Activated CD4-positive, alpha-beta memory T cell treated with anti-CD3 and anti-CD28 coated beads for 36 hours (primary cell): ENCODE data around the gene G6PC2. TPM values are rescaled to one million over a fixed set of nuclear protein-coding genes. Genes with fewer than 3 reads are reported as not detected.

ENCODE experiments used
- CTCF ChIA-PET: fragments of 350-600 bp; sonication (Branson Sonifier 250); formaldehyde crosslinking; loops from one replicate; lab custom pipeline; 2021; ENCODE audit warnings: antibody characterized with exemption, inconsistent platforms; lab: Charles Lee
- POLR2A ChIA-PET: fragments of 350-600 bp; sonication (Branson Sonifier 250); formaldehyde crosslinking; loops from one replicate; lab custom pipeline; 2021; ENCODE audit warnings: antibody characterized with exemption; lab: Charles Lee
- DNase-seq: peaks from one replicate; pipeline ENCODE4 v3.0.0-alpha.2; 2020
- H3K27ac Mint-ChIP-seq: one replicate; pipeline ENCODE4 v1.8.0; 2021; ENCODE audit warnings: mixed read lengths
- H3K27me3 Mint-ChIP-seq: one replicate; pipeline ENCODE4 v1.8.0; 2021; ENCODE audit warnings: mixed read lengths
- H3K36me3 Mint-ChIP-seq: one replicate; pipeline ENCODE4 v1.8.0; 2021; ENCODE audit warnings: mixed read lengths
- H3K4me1 Mint-ChIP-seq: one replicate; pipeline ENCODE4 v1.8.0; 2021; ENCODE audit warnings: low read depth, mixed read lengths
- H3K4me3 Mint-ChIP-seq: one replicate; pipeline ENCODE4 v1.8.0; 2021; ENCODE audit warnings: mild to moderate bottlenecking, mixed read lengths
- H3K9me3 Mint-ChIP-seq: one replicate; pipeline ENCODE4 v1.8.0; 2021; ENCODE audit warnings: mixed read lengths
- intact Hi-C: fragments of 100-400 bp; cut with micrococcal nuclease; formaldehyde crosslinking; loops from one replicate; pipeline ENCODE4 v1.15.1; 2023
- total RNA-seq, 2 experiments: library from RNA; stranded (reverse); gene quantifications; one replicate each; pipeline ENCODE4 v1.2.3, GENCODE V29; 2021

The G6PC2 gene
- total RNA-seq, 2 experiments from 2014 or later: not detected

DNA sequence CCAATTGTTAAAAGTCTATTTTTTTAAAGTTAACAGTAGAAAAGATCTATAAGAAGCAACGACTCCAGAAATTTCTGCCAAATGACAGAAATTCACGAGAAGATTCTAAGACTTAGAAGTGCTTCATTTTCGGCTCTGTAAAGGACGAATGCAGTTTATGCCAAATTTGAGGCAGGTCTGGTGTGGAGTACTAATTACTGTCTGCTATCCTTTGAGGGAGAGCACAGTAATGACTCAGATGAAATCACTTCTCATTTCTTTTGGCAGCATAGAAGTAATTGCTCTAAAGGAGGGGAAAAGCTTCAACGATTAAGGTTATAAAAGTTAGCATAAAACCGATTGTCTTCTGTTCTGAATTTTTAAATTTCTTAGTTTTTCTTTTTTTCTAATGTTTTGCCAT, 11.4 kb downstream of the G6PC2 start:
- peaks cover 30% of the 10 kb centered on the region for H3K27me3 Mint-ChIP-seq
- CTCF ChIA-PET: interaction anchor here (1.0 to 1.1 kb wide), 2 partner anchors 566 to 794 kb away, joined by 3 to 4 read pairs; no protein-coding TSS in a partner anchor

DNA sequence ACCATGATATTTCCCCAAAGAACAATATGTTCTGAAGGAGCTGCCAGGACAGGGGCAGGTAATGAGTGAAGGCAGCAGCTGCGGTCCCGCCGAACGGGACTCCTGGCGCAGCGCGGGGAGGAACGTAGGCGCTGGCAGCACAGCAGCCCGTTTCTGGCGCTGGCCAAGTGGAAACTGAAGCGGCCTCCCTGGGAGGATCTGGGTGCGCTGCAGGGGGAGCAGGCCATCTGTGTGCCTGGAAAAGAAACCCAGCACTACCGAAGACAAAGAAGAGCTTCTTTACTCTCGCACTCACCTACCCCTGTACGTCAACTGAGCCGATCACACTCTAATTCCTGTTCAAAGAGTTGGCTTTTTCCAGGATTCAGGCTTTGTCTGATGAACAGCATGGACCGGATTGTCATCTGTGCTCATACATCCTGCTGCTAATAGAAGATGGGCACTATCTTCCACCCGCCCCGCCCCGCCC, 11.8 kb downstream of the G6PC2 start:
- Mint-ChIP-seq H3K27me3 (peaks cover 30% of the 10 kb centered on the region), H3K36me3 (peaks cover 3% of the 10 kb centered on the region), H3K9me3 (peaks cover 14% of the 10 kb centered on the region), H3K4me3 (peak overlapping the region; percentile 38), H3K27ac (no peak overlapping the region), H3K4me1 (peaks cover 12% of the 10 kb centered on the region)
- ChIA-PET POLR2A (no interaction called here), CTCF (interaction anchor here (1.0 to 1.1 kb wide), 2 partner anchors 567 to 794 kb away, joined by 3 to 4 read pairs; no protein-coding TSS in a partner anchor)
- DNase-seq: no peak
- intact Hi-C loops: no loop called here

More for the DNA sequence above, 11.4 kb downstream of the G6PC2 start:
- no peak for DNase-seq
- Mint-ChIP-seq H3K36me3 (peaks cover 3% of the 10 kb centered on the region), H3K27ac (no peak overlapping the region), H3K4me3 (peak overlapping the region; percentile 38), H3K4me1 (peaks cover 12% of the 10 kb centered on the region), H3K9me3 (peaks cover 14% of the 10 kb centered on the region)
- POLR2A ChIA-PET: no interaction called here
- intact Hi-C loops: no loop called here

DNA sequence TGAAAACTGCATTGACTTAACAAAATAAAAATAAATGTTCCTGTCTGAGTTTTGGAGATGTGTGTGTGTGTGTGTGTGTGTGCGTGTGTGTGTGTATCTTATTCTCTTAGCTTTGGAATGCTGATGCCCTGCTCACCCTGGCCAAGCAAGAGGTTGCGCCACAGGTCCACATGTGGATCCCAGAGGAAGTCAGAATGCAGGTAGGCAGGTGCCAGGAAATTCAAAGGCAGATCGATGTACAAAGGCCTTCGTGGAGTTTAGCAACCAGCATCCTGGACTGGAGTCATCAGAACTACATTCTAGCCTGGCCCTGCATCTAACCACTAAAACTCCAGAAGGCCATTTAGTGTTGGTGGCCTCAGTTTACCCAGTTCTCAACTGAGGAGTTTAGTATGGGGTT, 12.4 kb downstream of the G6PC2 start:
- H3K27me3 Mint-ChIP-seq: peaks cover 30% of the 10 kb centered on the region
- no peak for DNase-seq
- intact Hi-C loops: no loop called here
- peaks cover 3% of the 10 kb centered on the region for H3K36me3 Mint-ChIP-seq
- peaks cover 12% of the 10 kb centered on the region for H3K4me1 Mint-ChIP-seq
- ChIA-PET CTCF (interaction anchor here (1.1 kb wide), 1 partner anchor 795 kb away, joined by 3 read pairs; no protein-coding TSS in a partner anchor), POLR2A (no interaction called here)
- H3K9me3 Mint-ChIP-seq: peaks cover 14% of the 10 kb centered on the region
- no peak overlapping the region for H3K27ac Mint-ChIP-seq
- no peak overlapping the region for H3K4me3 Mint-ChIP-seq

DNA sequence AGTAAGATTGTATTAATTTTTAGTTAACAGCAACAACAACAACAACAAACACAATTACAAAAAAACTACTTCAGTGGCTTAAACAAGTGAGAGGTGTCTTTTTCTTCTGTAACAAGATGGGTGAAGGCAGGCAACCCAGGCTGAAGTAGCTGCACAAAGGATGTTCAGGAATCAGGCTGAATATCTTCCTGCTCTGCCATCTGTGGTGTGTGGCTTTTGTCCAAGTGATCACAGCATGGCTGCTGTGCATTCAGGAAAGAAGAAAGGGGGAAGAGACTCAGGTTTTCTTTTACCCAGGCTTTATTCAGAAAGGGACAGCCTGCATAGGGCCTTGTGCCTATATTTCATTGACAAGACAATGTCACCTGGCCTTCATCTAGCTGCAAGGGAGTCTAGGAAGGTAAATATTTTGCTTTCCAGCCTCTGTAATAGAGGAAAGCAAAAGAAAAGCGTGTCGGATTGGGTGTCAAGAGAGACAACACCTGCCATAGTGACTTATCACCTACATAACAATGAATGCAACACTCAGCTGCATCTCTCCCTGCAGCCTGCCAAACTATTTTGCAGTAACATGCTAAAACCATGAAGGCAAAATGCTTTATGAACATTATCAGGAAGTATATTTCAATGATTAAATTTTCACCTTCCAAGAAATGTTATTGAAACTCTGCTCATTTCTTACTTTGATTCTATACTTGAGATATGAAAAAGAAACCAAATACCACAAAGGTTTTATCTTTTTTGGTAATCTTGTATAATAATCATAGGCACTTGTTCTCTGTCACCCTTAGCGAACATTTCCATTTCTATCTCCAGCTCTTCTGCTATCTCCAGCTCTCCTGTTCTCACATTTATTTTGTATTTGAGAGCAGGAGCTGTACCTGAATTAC, 14.6 kb downstream of the G6PC2 start:
- no peak overlapping the region for H3K4me3 Mint-ChIP-seq
- DNase-seq: no peak
- peaks cover 14% of the 10 kb centered on the region for H3K9me3 Mint-ChIP-seq
- peaks cover 14% of the 10 kb centered on the region for H3K4me1 Mint-ChIP-seq
- peaks cover 33% of the 10 kb centered on the region for H3K27me3 Mint-ChIP-seq
- no peak overlapping the region for H3K27ac Mint-ChIP-seq
- ChIA-PET POLR2A (interaction anchor here (0.7 kb wide), 1 partner anchor 223 kb away, joined by 3 read pairs; no protein-coding TSS in a partner anchor), CTCF (interaction anchor here (0.8 to 1.0 kb wide), 2 partner anchors 142 to 569 kb away, joined by 3 to 8 read pairs; no protein-coding TSS in a partner anchor)
- intact Hi-C loops: loop anchor here (1.0 kb wide), 1 partner anchor 425 kb away; no protein-coding TSS in a partner anchor
- H3K36me3 Mint-ChIP-seq: peaks cover 3% of the 10 kb centered on the region

- ChIA-PET CTCF (interaction anchor here (0.8 to 1.0 kb wide), 2 partner anchors 143 to 569 kb away, joined by 3 to 8 read pairs; no protein-coding TSS in a partner anchor), POLR2A (interaction anchor here (0.7 kb wide), 1 partner anchor 224 kb away, joined by 3 read pairs; no protein-coding TSS in a partner anchor)
- intact Hi-C loops: loop anchor here (1.0 kb wide), 1 partner anchor 426 kb away; no protein-coding TSS in a partner anchor
- H3K4me3 Mint-ChIP-seq: no peak overlapping the region
- peaks cover 14% of the 10 kb centered on the region for H3K9me3 Mint-ChIP-seq
- H3K36me3 Mint-ChIP-seq: peaks cover 3% of the 10 kb centered on the region
- peaks cover 35% of the 10 kb centered on the region for H3K27me3 Mint-ChIP-seq
- H3K27ac Mint-ChIP-seq: no peak overlapping the region
- H3K4me1 Mint-ChIP-seq: peaks cover 14% of the 10 kb centered on the region
- no peak for DNase-seq
Measured at GRCh38 chr2:168916331-168916675, 15.2 kb downstream of the G6PC2 start.

- intact Hi-C loops: loop anchor here (1.0 to 10.0 kb wide), 3 partner anchors 147 to 574 kb away; no protein-coding TSS in a partner anchor
- Mint-ChIP-seq H3K9me3 (peaks cover 6% of the 10 kb centered on the region), H3K27me3 (peaks cover 19% of the 10 kb centered on the region), H3K4me3 (no peak overlapping the region), H3K27ac (no peak overlapping the region), H3K4me1 (peaks cover 8% of the 10 kb centered on the region), H3K36me3 (no peaks in the 10 kb centered on the region)
- ChIA-PET CTCF (interaction anchor here (0.7 to 3.0 kb wide), 18 partner anchors 11 to 1018 kb away, joined by 3 to 12 read pairs (median 4); no protein-coding TSS in a partner anchor), POLR2A (no interaction called here)
- DNase-seq: no peak
Measured at GRCh38 chr2:168920504-168921157, 19.5 kb downstream of the G6PC2 start.

GRCh38 chr2:168926621-168927386, 25.7 kb downstream of the G6PC2 start:
- no peak for DNase-seq
- H3K36me3 Mint-ChIP-seq: no peaks in the 10 kb centered on the region
- intact Hi-C loops: loop anchor here (10.0 kb wide), 1 partner anchor 222 kb away; no protein-coding TSS in a partner anchor
- H3K4me3 Mint-ChIP-seq: no peak overlapping the region
- no peak overlapping the region for H3K27ac Mint-ChIP-seq
- H3K9me3 Mint-ChIP-seq: no peaks in the 10 kb centered on the region
- no peaks in the 10 kb centered on the region for H3K4me1 Mint-ChIP-seq
- ChIA-PET CTCF (no interaction called here), POLR2A (no interaction called here)
- H3K27me3 Mint-ChIP-seq: peaks cover 29% of the 10 kb centered on the region

- H3K27me3 Mint-ChIP-seq: peaks cover 30% of the 10 kb centered on the region
- H3K4me1 Mint-ChIP-seq: no peaks in the 10 kb centered on the region
- ChIA-PET POLR2A (no interaction called here), CTCF (no interaction called here)
- H3K36me3 Mint-ChIP-seq: no peaks in the 10 kb centered on the region
- no peaks in the 10 kb centered on the region for H3K9me3 Mint-ChIP-seq
- DNase-seq: no peak
- intact Hi-C loops: loop anchor here (10.0 kb wide), 1 partner anchor 223 kb away; no protein-coding TSS in a partner anchor
- H3K27ac Mint-ChIP-seq: no peak overlapping the region
- H3K4me3 Mint-ChIP-seq: no peak overlapping the region
Measured at GRCh38 chr2:168928113-168928831, 27.2 kb downstream of the G6PC2 start.

DNA sequence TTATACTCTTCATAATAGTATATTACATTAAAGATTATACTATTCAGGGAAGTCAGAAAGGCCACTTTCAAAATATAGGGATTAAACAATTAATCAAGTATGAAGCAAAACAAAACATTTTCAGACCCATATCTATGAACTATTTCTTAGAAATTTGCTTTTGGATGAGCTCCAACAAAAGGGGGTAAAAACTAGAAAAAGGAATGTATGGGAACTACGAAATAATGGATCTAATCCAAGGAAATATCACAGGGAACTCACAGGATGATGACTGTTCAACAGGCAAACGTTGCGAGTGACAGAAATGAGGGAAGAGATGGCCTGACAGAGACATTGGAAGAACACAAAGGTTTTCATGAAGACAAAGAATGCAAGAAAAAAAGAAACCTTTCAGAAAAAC, 27.9 kb downstream of the G6PC2 start:
- Mint-ChIP-seq H3K27me3 (peaks cover 26% of the 10 kb centered on the region), H3K4me3 (no peak overlapping the region), H3K9me3 (no peaks in the 10 kb centered on the region), H3K4me1 (no peaks in the 10 kb centered on the region), H3K27ac (no peak overlapping the region), H3K36me3 (no peaks in the 10 kb centered on the region)
- POLR2A ChIA-PET: no interaction called here
- no peak for DNase-seq
- CTCF ChIA-PET: no interaction called here
- intact Hi-C loops: loop anchor here (10.0 kb wide), 1 partner anchor 224 kb away; no protein-coding TSS in a partner anchor

GRCh38 chr2:168930242-168930641, 29.2 kb downstream of the G6PC2 start:
- Mint-ChIP-seq H3K4me3 (no peak overlapping the region), H3K27ac (no peak overlapping the region), H3K9me3 (no peaks in the 10 kb centered on the region), H3K36me3 (no peaks in the 10 kb centered on the region), H3K27me3 (peaks cover 23% of the 10 kb centered on the region), H3K4me1 (no peaks in the 10 kb centered on the region)
- intact Hi-C loops: no loop called here
- no peak for DNase-seq
- CTCF ChIA-PET: interaction anchor here (0.6 kb wide), 1 partner anchor 811 kb away, joined by 3 read pairs; no protein-coding TSS in a partner anchor
- POLR2A ChIA-PET: no interaction called here
